H1 (cell line): ENCODE results near the gene RPS26. TPM values are rescaled to one million over a fixed set of nuclear protein-coding genes. Genes with fewer than 3 reads are reported as not detected.

Experiments used
- CTCF ChIA-PET: fragments of 300-600 bp; sonication (Branson Sonifier 250); formaldehyde crosslinking; loops from one replicate; lab custom pipeline; 2021; ENCODE audit not compliant: partially characterized antibody; lab: Charles Lee
- POLR2A ChIA-PET: fragments of 300-600 bp; sonication (Branson Sonifier 250); formaldehyde crosslinking; loops from one replicate; lab custom pipeline; 2021; ENCODE audit warnings: inconsistent platforms; ENCODE audit not compliant: partially characterized antibody; lab: Charles Lee
- DNase-seq, 2 experiments: peaks; one replicate each; pipeline versions ENCODE4 v3.0.0 to v3.0.0-alpha.2; 2010 to 2022; ENCODE audit warnings: low spot score in 2 of 2, low read depth in 1 of 2, mixed read lengths in 1 of 2
- FAIRE-seq: peaks from 2 replicates; lab custom pipeline; 2011; peaks lifted over from hg19 to GRCh38; lab: Jason Lieb, UNC
- H2AFZ ChIP-seq: 2 replicates; pipeline ENCODE4 v1.8.1; 2012; ENCODE audit warnings: low read length, inconsistent platforms
- H2AK5ac ChIP-seq: 2 replicates; pipeline ENCODE4 v1.6.1; 2013; ENCODE audit warnings: low read depth, low read length
- H2BK120ac ChIP-seq: replicated peaks from 2 replicates; pipeline ENCODE3; 2013; ENCODE audit warnings: low read depth, low read length, inconsistent platforms
- H2BK12ac ChIP-seq: 2 replicates; pipeline ENCODE4 v1.6.1; 2013; ENCODE audit warnings: low read depth, low read length
- H2BK15ac ChIP-seq: 2 replicates; pipeline ENCODE4 v1.6.1; 2013; ENCODE audit warnings: low read length
- H2BK20ac ChIP-seq: 2 replicates; pipeline ENCODE4 v1.6.1; 2013; ENCODE audit warnings: low read length
- H2BK5ac ChIP-seq: 2 replicates; pipeline ENCODE4 v1.6.1; 2013; ENCODE audit warnings: low read depth, low read length
- H3K14ac ChIP-seq: 2 replicates; pipeline ENCODE4 v1.6.1; 2013; ENCODE audit warnings: inconsistent platforms; ENCODE audit not compliant: insufficient read length
- H3K18ac ChIP-seq: 2 replicates; pipeline ENCODE4 v1.6.1; 2013; ENCODE audit warnings: low read length; ENCODE audit errors: extremely low read depth
- H3K23ac ChIP-seq: 2 replicates; pipeline ENCODE4 v1.6.1; 2013; ENCODE audit warnings: inconsistent platforms; ENCODE audit not compliant: insufficient read length
- H3K23me2 ChIP-seq: 2 replicates; pipeline ENCODE4 v1.6.1; 2013; ENCODE audit warnings: low read depth, low read length
- H3K27ac ChIP-seq: 2 replicates; pipeline ENCODE4 v1.6.1; 2011; ENCODE audit warnings: low read depth, low read length, inconsistent platforms
- H3K27me3 ChIP-seq, 4 experiments: replicated peaks in 1 of 4; 1 replicate in 1 of 4; 2 replicates in 3 of 4; pipeline versions ENCODE4 v1.6.1 to v1.8.1; 2011 to 2013; ENCODE audit warnings: low read length in 3 of 4, mild to moderate bottlenecking in 3 of 4, inconsistent platforms in 2 of 4, mixed read lengths in 2 of 4, moderate library complexity in 1 of 4; ENCODE audit not compliant: control insufficient read depth in 3 of 4, insufficient read depth in 3 of 4; ENCODE audit errors: extremely low read depth in 1 of 4
- H3K36me3 ChIP-seq, 4 experiments: 2 replicates each; pipeline versions ENCODE4 v1.6.1 to v1.8.1; 2011 to 2013; ENCODE audit warnings: mild to moderate bottlenecking in 4 of 4, low read length in 3 of 4, moderate library complexity in 2 of 4, control low read depth in 1 of 4, inconsistent platforms in 1 of 4; ENCODE audit not compliant: insufficient read depth in 4 of 4, control insufficient read depth in 2 of 4
- H3K4ac ChIP-seq: replicated peaks from 2 replicates; pipeline ENCODE3; 2013; ENCODE audit warnings: low read length, low read depth, mixed read lengths, inconsistent platforms; ENCODE audit not compliant: insufficient read length
- H3K4me1 ChIP-seq, 4 experiments: replicated peaks in 1 of 4; 1 replicate in 1 of 4; 2 replicates in 3 of 4; pipeline versions ENCODE4 v1.6.1 to v1.8.1; 2011 to 2013; ENCODE audit warnings: low read length in 3 of 4, inconsistent platforms in 2 of 4, mixed read lengths in 1 of 4; ENCODE audit not compliant: insufficient read depth in 4 of 4, control insufficient read depth in 3 of 4
- H3K4me2 ChIP-seq, 2 experiments: 2 replicates each; pipeline versions ENCODE4 v1.6.1 to v1.8.1; 2011 to 2013; ENCODE audit warnings: low read depth in 2 of 2, low read length in 2 of 2, control low read depth in 1 of 2, inconsistent platforms in 1 of 2, mild to moderate bottlenecking in 1 of 2; ENCODE audit not compliant: insufficient read depth in 1 of 2
- H3K4me3 ChIP-seq, 4 experiments: fragments of 200-600, 300-600 bp in 1 of 4; sonication (generic), shearing (Covaris generic), sonication (Bioruptor Twin) in 1 of 4; 2 replicates each; pipeline versions ENCODE4 v1.5.1 to v1.8.1; 2011 to 2016; ENCODE audit warnings: low read length in 4 of 4, low read depth in 3 of 4, control low read depth in 2 of 4, inconsistent platforms in 2 of 4, mild to moderate bottlenecking in 2 of 4, mixed read lengths in 1 of 4, moderate library complexity in 1 of 4; ENCODE audit not compliant: insufficient read depth in 2 of 4; ENCODE audit errors: extremely low read depth in 1 of 4
- H3K56ac ChIP-seq: replicated peaks from 2 replicates; pipeline ENCODE3; 2013; ENCODE audit warnings: low read depth, mild to moderate bottlenecking, mixed read lengths, low read length, inconsistent platforms; ENCODE audit not compliant: insufficient read length
- H3K79me1 ChIP-seq: 2 replicates; pipeline ENCODE4 v1.6.1; 2013; ENCODE audit warnings: low read depth, low read length, control low read depth
- H3K79me2 ChIP-seq, 2 experiments: 2 replicates each; pipeline versions ENCODE4 v1.6.1 to v1.8.1; 2012 to 2013; ENCODE audit warnings: low read length in 2 of 2, mild to moderate bottlenecking in 2 of 2, inconsistent platforms in 1 of 2; ENCODE audit not compliant: insufficient read depth in 2 of 2, control insufficient read depth in 1 of 2
- H3K9ac ChIP-seq, 4 experiments: replicated peaks in 1 of 4; 1 replicate in 1 of 4; 2 replicates in 3 of 4; pipeline versions ENCODE4 v1.6.1 to v1.8.1; 2011 to 2013; ENCODE audit warnings: low read depth in 3 of 4, low read length in 3 of 4, control low read depth in 2 of 4, mild to moderate bottlenecking in 2 of 4, moderate library complexity in 2 of 4, inconsistent platforms in 1 of 4; ENCODE audit errors: extremely low read depth in 1 of 4
- H3K9me3 ChIP-seq, 2 experiments: 2 replicates each; pipeline versions ENCODE4 v1.6.1 to v1.8.1; 2012 to 2013; ENCODE audit warnings: mild to moderate bottlenecking in 2 of 2, moderate library complexity in 2 of 2, control low read depth in 1 of 2, inconsistent platforms in 1 of 2, low read depth in 1 of 2, low read length in 1 of 2, mixed read lengths in 1 of 2; ENCODE audit not compliant: insufficient read depth in 2 of 2
- H4K20me1 ChIP-seq, 2 experiments: replicated peaks in 1 of 2; 2 replicates each; pipeline versions ENCODE3 to v1.8.1; 2011 to 2013; ENCODE audit warnings: inconsistent platforms in 2 of 2, low read length in 2 of 2, mild to moderate bottlenecking in 1 of 2; ENCODE audit not compliant: insufficient read depth in 2 of 2, control insufficient read depth in 1 of 2
- H4K5ac ChIP-seq: 2 replicates; pipeline ENCODE4 v1.6.1; 2013; ENCODE audit warnings: low read length, low read depth, mixed read lengths, inconsistent platforms; ENCODE audit not compliant: insufficient read length
- H4K8ac ChIP-seq: 2 replicates; pipeline ENCODE4 v1.8.0; 2013; ENCODE audit warnings: mild to moderate bottlenecking, moderate library complexity, low read length, inconsistent platforms; ENCODE audit not compliant: insufficient read depth; ENCODE audit errors: extremely low read depth
- H4K91ac ChIP-seq: replicated peaks from 2 replicates; pipeline ENCODE3; 2013; ENCODE audit warnings: low read length, mixed read lengths, inconsistent platforms; ENCODE audit not compliant: insufficient read length
- CBX8 ChIP-seq: fragments of 300-800, 300-1000 bp; sonication (generic); IDR thresholded peaks from 2 replicates; pipeline ENCODE4 v1.7.1; 2016; ENCODE audit warnings: low read depth, low read length, borderline replicate concordance
- GABPA ChIP-seq: IDR thresholded peaks from 2 replicates; pipeline ENCODE4 v1.6.1; 2011; ENCODE audit warnings: mild to moderate bottlenecking, low read length, moderate library complexity, borderline replicate concordance; ENCODE audit not compliant: insufficient read depth
- GTF2F1 ChIP-seq: IDR thresholded peaks from 2 replicates; pipeline ENCODE4 v1.6.1; 2012; ENCODE audit warnings: low read depth, low read length, improper control_type of control experiment, borderline replicate concordance
- KDM1A ChIP-seq: fragments of 200-600, 300-600 bp; sonication (generic); IDR thresholded peaks from 2 replicates; pipeline ENCODE4 v1.7.1; 2016; ENCODE audit warnings: mild to moderate bottlenecking, low read length, borderline replicate concordance
- MAFK ChIP-seq: IDR thresholded peaks from 2 replicates; pipeline ENCODE4 v1.6.1; 2012; ENCODE audit warnings: low read depth, mild to moderate bottlenecking, improper control_type of control experiment, low read length
- RAD21 ChIP-seq, 2 experiments: IDR thresholded peaks in 1 of 2; conservative IDR thresholded peaks in 1 of 2; 2 replicates each; pipeline ENCODE4 v1.6.1; 2011; ENCODE audit warnings: low read depth in 2 of 2, low read length in 2 of 2, improper control_type of control experiment in 1 of 2, inconsistent platforms in 1 of 2, mild to moderate bottlenecking in 1 of 2, moderate library complexity in 1 of 2
- RBBP5 ChIP-seq: IDR thresholded peaks from 2 replicates; pipeline ENCODE4 v1.7.1; 2012; ENCODE audit warnings: low read depth, mild to moderate bottlenecking, inconsistent platforms, low read length, moderate library complexity, borderline replicate concordance
- SIX5 ChIP-seq: IDR thresholded peaks from 2 replicates; pipeline ENCODE4 v1.6.1; 2011; ENCODE audit warnings: mild to moderate bottlenecking, low read depth, low read length
- SP1 ChIP-seq: IDR thresholded peaks from 2 replicates; pipeline ENCODE4 v1.6.1; 2011; ENCODE audit warnings: low read depth, low read length
- TBP ChIP-seq: IDR thresholded peaks from 2 replicates; pipeline ENCODE4 v1.6.1; 2011; ENCODE audit warnings: low read depth, low read length, improper control_type of control experiment
- WGBS, 2 experiments: shearing (Covaris generic) in 1 of 2; methylation state at CpG; one replicate each; pipeline versions ENCODE4 v1.1.6 to v1.1.7; 2013 to 2015; ENCODE audit warnings: low lambda C conversion rate in 2 of 2, mixed read lengths in 2 of 2, inconsistent platforms in 1 of 2, low coverage in 1 of 2, missing lambda C conversion rate in 1 of 2; ENCODE audit not compliant: insufficient replicate concordance in 2 of 2, insufficient coverage in 1 of 2, insufficient read length in 1 of 2; ENCODE audit errors: extremely low coverage in 1 of 2, missing lambda C conversion rate in 1 of 2; 5-methylcytosine and 5-hydroxymethylcytosine counted together
- polyA plus RNA-seq, 7 experiments: library from polyadenylated mRNA; depleted of rRNA in 3 of 7; stranded (reverse) in 5 of 7; unstranded in 2 of 7; fragments of >200 nt in 5 of 7; fragments of 200-250 nt in 2 of 7; gene quantifications; 1 replicate in 5 of 7; 2 replicates in 1 of 7; 4 replicates in 1 of 7; pipeline versions ENCODE4 v1.2.1 to v1.2.3, GENCODE V29; 2011 to 2013; ENCODE audit warnings: missing spikeins in 2 of 7, mixed read lengths in 2 of 7
- total RNA-seq: library from RNA; stranded (reverse); fragmentation: NEBNext Ultra II Directional; extraction: Animal tissue kit (Norgen Biotek cat#: 25700); gene quantifications from 2 replicates; pipeline ENCODE4 v1.2.1, GENCODE V29; 2021
- TF ChIP-seq, protein P1 (sequence below): IDR thresholded peaks from 2 replicates; pipeline ENCODE4 v1.6.1; 2011; ENCODE audit warnings: low read length, improper control_type of control experiment
- TF ChIP-seq, protein P2 (sequence below): IDR thresholded peaks from 2 replicates; pipeline ENCODE4 v1.6.1; 2012; ENCODE audit warnings: inconsistent platforms

RPS26 gene
- total and polyA plus RNA-seq, 2 of the 8 experiments (the other 6 are each of a cell fraction or from before 2014, with no cell fraction given) = 53.4 to 1,922 TPM

DNA sequence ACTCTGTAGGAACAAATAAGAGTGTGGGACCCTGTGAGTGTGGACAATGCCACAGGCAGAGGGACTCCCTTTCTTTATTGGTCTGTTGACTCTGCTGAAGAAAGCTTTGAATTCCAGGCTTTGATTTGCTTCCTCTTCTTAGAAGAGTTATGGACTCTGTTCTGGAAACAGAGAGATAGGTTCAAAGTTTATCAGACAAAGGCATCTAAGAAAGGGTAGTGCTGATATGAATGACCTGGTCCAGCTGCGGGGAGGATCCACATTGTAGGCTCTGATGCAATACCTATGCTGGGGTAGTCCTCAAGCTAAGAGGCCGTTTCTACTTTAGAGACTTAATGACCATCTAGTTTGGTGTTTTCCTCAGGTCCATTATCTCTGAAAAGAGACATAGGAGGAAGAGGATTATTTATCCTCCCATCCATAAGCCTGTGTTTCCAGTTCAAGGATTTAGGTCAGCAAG is 31.6 kb upstream of the RPS26 start:
- H2BK15ac ChIP-seq = no peak overlapping the region
- ChIA-PET POLR2A (interaction anchor here (0.8 to 6.9 kb wide), 8 partner anchors 11 to 178 kb away, joined by 3 to 82 read pairs (median 4); partner anchors contain the start of genes IKZF4, RAB5B and SUOX), CTCF (interaction anchor here (1.0 to 4.0 kb wide), 5 partner anchors 8 to 272 kb away, joined by 3 to 20 read pairs (median 6); no protein-coding TSS in a partner anchor)
- no peak overlapping the region for H3K4ac ChIP-seq
- H3K18ac ChIP-seq = no peak overlapping the region
- WGBS, 2 experiments = 92% methylated on average over 2 of the region's 2 CpGs; no CpG with 5 or more reads in 1 of the 2 experiments
- no peaks in the 10 kb centered on the region for H3K79me2 ChIP-seq
- H3K23ac ChIP-seq = no peak overlapping the region
- no peak overlapping the region for H2BK5ac ChIP-seq
- H3K36me3 ChIP-seq = no peaks in the 10 kb centered on the region
- DNase-seq (no peak), FAIRE-seq (no peak)
- H2BK12ac ChIP-seq = no peak overlapping the region
- no peak overlapping the region for H4K5ac ChIP-seq
- H2BK20ac ChIP-seq = no peak overlapping the region
- H3K9me3 ChIP-seq = no peaks in the 10 kb centered on the region
- no peaks in the 10 kb centered on the region for H3K27me3 ChIP-seq
- no peak overlapping the region for H3K27ac ChIP-seq
- H2BK120ac ChIP-seq = no peak overlapping the region
- no peak overlapping the region for H3K14ac ChIP-seq
- H3K4me1 ChIP-seq = peaks cover 0 to 4% (median 2%) of the 10 kb centered on the region in 4 experiments; a peak in 3 of 7 replicates
- H2AFZ ChIP-seq = no peak overlapping the region
- H2AK5ac ChIP-seq = no peak overlapping the region
- H4K20me1 ChIP-seq = no peaks in the 10 kb centered on the region
- H4K91ac ChIP-seq = no peak overlapping the region
- no peak overlapping the region for H3K9ac ChIP-seq
- peaks cover 9% of the 10 kb centered on the region for H3K23me2 ChIP-seq
- no peak overlapping the region for H3K56ac ChIP-seq
- no peak overlapping the region for H3K4me2 ChIP-seq
- H3K79me1 ChIP-seq = 0 out of 2 replicates have a peak, but pooled peaks cover 2% of the 10 kb centered on the region
- no peak overlapping the region for H3K4me3 ChIP-seq
- no peak overlapping the region for H4K8ac ChIP-seq
- TF ChIP-seq GTF2F1 (no peak), CBX8 (no peak), MAFK (no peak), TBP (no peak), GABPA (no peak), KDM1A (no peak), RBBP5 (no peak), SIX5 (no peak), RAD21 (IDR thresholded peaks at IDR 0.05 in 1 of 2, conservative IDR thresholded peaks at IDR 0.05 in 1 of 2; ENCODE audit: low read depth in 2 of 2, low read length in 2 of 2) (no peak), SP1 (no peak)
- TF ChIP-seq, protein P1, sequence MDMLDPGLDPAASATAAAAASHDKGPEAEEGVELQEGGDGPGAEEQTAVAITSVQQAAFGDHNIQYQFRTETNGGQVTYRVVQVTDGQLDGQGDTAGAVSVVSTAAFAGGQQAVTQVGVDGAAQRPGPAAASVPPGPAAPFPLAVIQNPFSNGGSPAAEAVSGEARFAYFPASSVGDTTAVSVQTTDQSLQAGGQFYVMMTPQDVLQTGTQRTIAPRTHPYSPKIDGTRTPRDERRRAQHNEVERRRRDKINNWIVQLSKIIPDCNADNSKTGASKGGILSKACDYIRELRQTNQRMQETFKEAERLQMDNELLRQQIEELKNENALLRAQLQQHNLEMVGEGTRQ = no peak
- TF ChIP-seq, protein P2, sequence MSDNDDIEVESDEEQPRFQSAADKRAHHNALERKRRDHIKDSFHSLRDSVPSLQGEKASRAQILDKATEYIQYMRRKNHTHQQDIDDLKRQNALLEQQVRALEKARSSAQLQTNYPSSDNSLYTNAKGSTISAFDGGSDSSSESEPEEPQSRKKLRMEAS = no peak
